ENCODE data around the gene CTNNA2.
"Not testable (repeated sequence)": the region's sequence is repeated elsewhere in the genome, so short reads cannot be mapped to it uniquely, and the experiment has no call there.

Gene CTNNA2

GRCh38 chr2:80028584-80028983 lies 515.7 kb downstream of the CTNNA2 start:
- DNase-seq (ENCODE audit: low spot score): no peak

- no peak for DNase-seq (ENCODE audit: low spot score)
These were observed 517.3 kb downstream of the CTNNA2 start for GRCh38 chr2:80030135-80030534.

GRCh38 chr2:80032684-80033083 lies 519.8 kb downstream of the CTNNA2 start:
- not testable (repeated sequence) for DNase-seq (ENCODE audit: low spot score)

GRCh38 chr2:80035749-80036285 lies 523.0 kb downstream of the CTNNA2 start:
- DNase-seq (ENCODE audit: low spot score): no peak

GRCh38 chr2:80037310-80037709 lies 524.5 kb downstream of the CTNNA2 start:
- DNase-seq (ENCODE audit: low spot score): no peak

GRCh38 chr2:80040226-80040625 lies 527.4 kb downstream of the CTNNA2 start:
- no peak for DNase-seq (ENCODE audit: low spot score)

- DNase-seq (ENCODE audit: low spot score): no peak
These were observed 529.8 kb downstream of the CTNNA2 start for GRCh38 chr2:80042635-80043034.

- no peak for DNase-seq (ENCODE audit: low spot score)
These were observed 535.4 kb downstream of the CTNNA2 start for GRCh38 chr2:80048296-80048695.

GRCh38 chr2:80050246-80050645 lies 537.4 kb downstream of the CTNNA2 start:
- DNase-seq (ENCODE audit: low spot score): no peak

- DNase-seq (ENCODE audit: low spot score): no peak
These were observed 540.9 kb downstream of the CTNNA2 start for GRCh38 chr2:80053522-80054345.

GRCh38 chr2:80054346-80054675 lies 541.5 kb downstream of the CTNNA2 start:
- DNase-seq (ENCODE audit: low spot score): no peak

- no peak for DNase-seq (ENCODE audit: low spot score)
These were observed 545.1 kb downstream of the CTNNA2 start for GRCh38 chr2:80057956-80058355.

- no peak for DNase-seq (ENCODE audit: low spot score)
These were observed 545.7 kb downstream of the CTNNA2 start for GRCh38 chr2:80058562-80058961.

- no peak for DNase-seq (ENCODE audit: low spot score)
These were observed 546.6 kb downstream of the CTNNA2 start for GRCh38 chr2:80059447-80059846.

- no peak for DNase-seq (ENCODE audit: low spot score)
These were observed 549.0 kb downstream of the CTNNA2 start for GRCh38 chr2:80061881-80062280.

- no peak for DNase-seq (ENCODE audit: low spot score)
These were observed 549.4 kb downstream of the CTNNA2 start for GRCh38 chr2:80062298-80062697.

GRCh38 chr2:80068038-80068731 lies 555.3 kb downstream of the CTNNA2 start:
- DNase-seq (ENCODE audit: low spot score): no peak

- DNase-seq (ENCODE audit: low spot score): no peak
These were observed 557.7 kb downstream of the CTNNA2 start for GRCh38 chr2:80070587-80070986.

GRCh38 chr2:80071941-80072340 lies 559.1 kb downstream of the CTNNA2 start:
- DNase-seq (ENCODE audit: low spot score): no peak

- DNase-seq (ENCODE audit: low spot score): peak; percentile 63
These were observed 560.3 kb downstream of the CTNNA2 start for GRCh38 chr2:80073134-80073561.

- no peak for DNase-seq (ENCODE audit: low spot score)
These were observed 561.6 kb downstream of the CTNNA2 start for GRCh38 chr2:80074321-80075070.

GRCh38 chr2:80075719-80076118 lies 562.9 kb downstream of the CTNNA2 start:
- DNase-seq (ENCODE audit: low spot score): no peak

Data from RKO (cell line).